NCI-H526 (cell line): Measurements from ENCODE around the gene URI1.
"Not testable (repeated sequence)": the region's sequence is repeated elsewhere in the genome, so short reads cannot be mapped to it uniquely, and the experiment has no call there.

Experiments
- DNase-seq, 2 experiments: peaks; one replicate each; lab custom pipeline; 2025; lab: John Stamatoyannopoulos, UW

URI1 gene

DNA sequence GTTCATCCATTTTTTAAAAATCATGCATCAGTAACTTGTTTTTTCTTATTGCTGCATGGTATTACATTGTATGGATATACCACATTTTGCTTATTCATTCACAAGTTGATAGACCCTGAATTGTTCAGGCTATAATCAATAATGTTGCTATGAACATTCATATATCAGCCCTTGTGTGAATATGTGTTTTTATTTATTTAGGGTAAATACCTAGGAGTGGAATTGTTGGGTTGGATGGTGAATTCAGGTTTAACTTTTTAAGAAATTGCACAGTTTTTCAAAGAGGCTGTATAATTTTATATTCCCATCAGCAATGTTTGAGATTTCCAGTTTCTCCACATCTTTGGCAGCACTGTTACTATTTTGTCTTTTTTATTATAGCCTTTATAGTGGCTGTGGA is 82.1 kb downstream of the URI1 start:
- no peak for DNase-seq

DNA sequence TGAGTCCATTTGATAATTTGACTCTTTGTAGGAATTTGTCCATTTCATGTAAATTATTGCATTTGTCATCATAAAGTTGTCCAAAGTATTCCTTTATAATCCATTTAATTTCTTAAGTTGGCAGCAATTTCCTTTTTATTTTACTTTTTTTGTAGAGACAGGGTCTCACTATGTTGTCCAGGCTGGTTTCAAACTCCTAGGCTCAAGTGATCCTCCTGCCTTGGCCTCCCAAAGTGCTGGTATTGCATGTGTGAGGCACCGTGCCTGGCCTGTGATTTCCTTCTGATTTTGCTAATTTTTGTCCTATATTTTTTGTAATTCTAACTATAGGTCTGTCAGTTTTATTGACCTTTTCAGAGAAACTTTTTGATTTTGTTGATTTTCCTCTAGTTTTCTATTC is 84.9 kb downstream of the URI1 start:
- no peak for DNase-seq

DNA sequence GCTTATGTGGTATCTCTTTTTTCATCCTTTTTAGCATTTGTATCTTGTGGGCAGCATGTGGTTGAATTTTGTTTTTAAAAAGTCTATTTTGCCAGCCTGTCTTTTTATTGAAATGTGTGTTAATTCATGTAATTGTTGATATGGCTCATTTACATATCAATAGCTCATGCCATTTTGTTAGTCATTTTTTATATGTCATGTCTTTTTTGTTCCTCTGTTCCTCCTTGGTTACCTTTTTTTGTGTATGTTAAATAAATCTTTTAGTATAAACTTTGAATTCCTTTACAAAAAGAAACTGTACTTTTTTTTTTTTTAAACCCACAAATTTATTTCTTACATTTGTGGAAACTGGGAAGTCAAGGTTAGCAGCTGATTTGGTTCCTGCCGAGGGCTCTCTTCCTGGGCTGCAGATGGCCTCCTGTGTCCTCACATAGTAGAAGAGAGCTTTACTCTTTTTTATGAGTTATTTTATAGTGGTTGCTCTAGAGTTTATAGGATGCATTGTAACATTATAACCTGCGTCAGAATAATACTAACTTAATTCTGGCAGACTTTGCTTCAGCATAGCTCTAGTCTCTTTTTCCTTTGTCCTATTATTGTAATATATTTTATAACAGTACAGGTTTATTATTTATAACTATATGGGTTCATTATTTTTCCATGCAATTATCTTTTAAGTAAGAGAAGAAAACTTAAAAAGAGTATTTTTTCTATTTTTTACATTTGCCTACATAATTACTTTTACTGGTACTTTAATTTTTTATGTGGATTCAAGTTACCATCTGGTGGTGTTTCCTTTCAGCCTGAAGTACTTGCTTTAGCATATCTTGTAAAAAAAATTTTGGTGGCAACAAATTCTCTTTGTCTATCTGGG is 86.3 kb downstream of the URI1 start:
- DNase-seq: no peak

GRCh38 chr19:30028992-30029343 is 86.9 kb downstream of the URI1 start:
- no peak for DNase-seq

GRCh38 chr19:30029721-30030510 is 87.9 kb downstream of the URI1 start:
- no peak for DNase-seq

DNA sequence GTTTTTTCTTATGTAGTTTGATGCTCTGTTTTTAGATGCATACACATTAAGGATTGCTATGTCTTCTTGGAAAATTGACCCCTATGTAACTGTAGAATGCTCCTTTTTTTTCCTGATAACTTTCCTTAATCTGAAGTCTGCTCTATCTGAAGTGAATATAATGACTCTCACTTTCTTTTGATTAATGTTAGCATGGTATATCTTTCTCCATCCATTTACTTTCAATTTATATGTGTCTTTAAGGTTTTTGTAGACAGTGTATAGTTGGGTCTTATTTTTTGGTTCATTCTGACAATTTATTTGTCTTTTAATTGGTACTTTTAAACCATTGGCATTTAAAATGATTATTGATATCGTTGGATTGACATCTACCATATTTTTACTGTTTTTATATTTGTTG is 92.3 kb downstream of the URI1 start:
- DNase-seq: no peak

- no peak for DNase-seq
Measured at GRCh38 chr19:30036154-30037129, 94.4 kb downstream of the URI1 start.

DNA sequence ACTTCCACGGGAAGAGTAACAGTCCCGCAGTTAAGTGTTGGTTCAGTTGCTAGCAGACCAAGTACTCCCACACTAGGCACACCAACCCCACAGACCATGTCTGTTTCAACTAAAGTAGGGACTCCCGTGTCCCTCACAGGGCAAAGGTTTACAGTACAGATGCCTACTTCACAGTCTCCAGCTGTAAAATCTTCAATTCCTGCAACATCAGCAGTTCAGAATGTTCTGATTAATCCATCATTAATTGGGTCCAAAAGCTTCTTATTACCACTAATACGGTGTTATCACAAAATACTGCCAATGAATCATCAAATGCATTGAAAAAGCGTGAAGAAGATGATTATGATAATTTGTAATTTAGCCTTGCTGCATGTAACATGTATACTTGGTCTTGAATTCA is 95.8 kb downstream of the URI1 start:
- DNase-seq: no peak

DNA sequence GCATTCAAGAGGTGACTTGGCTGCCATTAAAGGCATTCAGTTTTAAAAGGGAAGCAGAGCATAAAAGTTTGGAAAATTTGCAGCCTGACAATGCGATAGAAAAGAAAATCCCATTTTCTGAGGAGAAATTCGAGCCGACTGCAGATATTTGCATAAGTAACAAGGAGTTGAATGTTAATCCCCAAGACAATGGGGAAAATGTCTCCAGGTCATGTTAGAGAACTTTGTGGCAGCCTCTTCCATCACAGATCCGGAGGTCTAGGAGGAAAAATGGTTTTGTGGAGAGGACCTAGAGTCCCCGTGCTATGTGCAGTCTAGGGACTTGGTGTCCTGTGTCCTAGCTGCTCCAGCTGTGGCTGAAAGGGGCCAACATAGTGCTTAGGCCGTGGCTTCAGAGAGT is 99.9 kb downstream of the URI1 start:
- not testable (repeated sequence) for DNase-seq

GRCh38 chr19:30043008-30043407 is 101.0 kb downstream of the URI1 start:
- not testable (repeated sequence) for DNase-seq

DNA sequence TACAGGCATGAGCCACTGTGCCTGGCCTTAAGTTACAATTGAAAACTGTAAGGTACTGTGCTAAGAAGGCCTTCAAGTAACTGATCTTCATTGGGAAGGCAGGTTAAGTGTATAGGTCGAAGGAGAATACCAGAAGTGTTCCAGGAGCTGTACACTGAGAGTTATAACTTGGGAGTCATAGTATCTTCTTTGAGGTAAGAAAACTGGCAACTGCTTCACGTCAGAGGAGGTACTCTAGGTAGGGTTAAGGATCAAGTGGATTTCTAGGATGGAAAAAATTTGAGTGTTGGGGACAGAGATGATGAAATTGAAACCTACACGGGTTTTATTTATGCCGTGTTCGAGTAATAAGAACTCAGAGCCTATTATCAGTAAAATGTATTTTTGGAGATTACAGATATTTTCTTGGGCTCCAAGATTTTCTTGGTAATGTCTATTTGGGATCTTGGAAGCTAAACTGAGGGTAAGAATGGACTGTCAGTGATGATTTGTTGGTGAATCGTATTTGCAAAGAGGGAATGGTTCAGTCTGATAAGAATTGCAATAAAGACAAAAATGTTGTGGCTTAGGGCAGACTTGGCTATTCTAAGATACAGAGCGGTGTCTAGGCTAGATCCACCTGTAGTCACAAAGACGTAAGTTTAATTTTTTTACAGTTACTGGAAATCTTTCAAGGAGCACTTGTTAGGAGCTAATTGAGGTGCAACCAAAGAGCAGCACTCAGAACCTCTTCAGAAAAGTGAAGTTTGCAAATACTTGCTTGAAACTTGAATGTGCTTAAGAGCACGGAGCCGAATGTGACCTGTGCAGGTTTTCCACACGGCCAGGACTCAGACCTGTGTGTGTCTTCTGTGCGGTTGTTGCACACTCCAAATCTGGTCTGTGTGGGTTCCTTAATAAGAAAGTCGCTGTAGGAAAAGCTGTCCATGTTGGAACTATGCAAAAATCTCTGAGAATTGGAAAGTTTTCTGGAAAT is 102.5 kb downstream of the URI1 start:
- no peak for DNase-seq

DNA sequence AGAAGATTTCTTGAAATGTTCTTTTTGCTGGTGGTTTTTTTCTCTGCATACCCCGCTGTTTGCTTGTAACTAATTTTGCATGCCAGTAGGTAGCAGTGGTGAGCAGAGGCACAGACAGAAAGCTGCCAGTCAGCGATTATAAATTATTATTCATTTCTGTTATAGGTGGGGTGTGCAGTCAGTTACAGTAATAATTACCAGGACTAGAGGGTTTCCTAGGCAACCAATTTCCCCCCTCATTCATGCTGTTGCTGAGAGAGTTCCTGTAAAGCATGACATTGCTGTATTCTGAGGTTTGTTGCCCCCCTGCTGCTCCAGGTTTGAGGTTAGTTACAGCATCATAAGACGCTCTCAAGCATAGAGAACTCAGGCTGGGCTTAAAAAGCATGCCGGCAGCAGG is 104.5 kb downstream of the URI1 start:
- peak; percentile 56 to 85 for DNase-seq

GRCh38 chr19:30047432-30047831 is 105.4 kb downstream of the URI1 start:
- peak in 1 of 2 experiments; percentile 54 for DNase-seq

GRCh38 chr19:30049226-30049625 is 107.2 kb downstream of the URI1 start:
- no peak for DNase-seq

GRCh38 chr19:30049846-30050667 is 108.0 kb downstream of the URI1 start:
- DNase-seq: peak in 1 of 2 experiments; percentile 24

DNA sequence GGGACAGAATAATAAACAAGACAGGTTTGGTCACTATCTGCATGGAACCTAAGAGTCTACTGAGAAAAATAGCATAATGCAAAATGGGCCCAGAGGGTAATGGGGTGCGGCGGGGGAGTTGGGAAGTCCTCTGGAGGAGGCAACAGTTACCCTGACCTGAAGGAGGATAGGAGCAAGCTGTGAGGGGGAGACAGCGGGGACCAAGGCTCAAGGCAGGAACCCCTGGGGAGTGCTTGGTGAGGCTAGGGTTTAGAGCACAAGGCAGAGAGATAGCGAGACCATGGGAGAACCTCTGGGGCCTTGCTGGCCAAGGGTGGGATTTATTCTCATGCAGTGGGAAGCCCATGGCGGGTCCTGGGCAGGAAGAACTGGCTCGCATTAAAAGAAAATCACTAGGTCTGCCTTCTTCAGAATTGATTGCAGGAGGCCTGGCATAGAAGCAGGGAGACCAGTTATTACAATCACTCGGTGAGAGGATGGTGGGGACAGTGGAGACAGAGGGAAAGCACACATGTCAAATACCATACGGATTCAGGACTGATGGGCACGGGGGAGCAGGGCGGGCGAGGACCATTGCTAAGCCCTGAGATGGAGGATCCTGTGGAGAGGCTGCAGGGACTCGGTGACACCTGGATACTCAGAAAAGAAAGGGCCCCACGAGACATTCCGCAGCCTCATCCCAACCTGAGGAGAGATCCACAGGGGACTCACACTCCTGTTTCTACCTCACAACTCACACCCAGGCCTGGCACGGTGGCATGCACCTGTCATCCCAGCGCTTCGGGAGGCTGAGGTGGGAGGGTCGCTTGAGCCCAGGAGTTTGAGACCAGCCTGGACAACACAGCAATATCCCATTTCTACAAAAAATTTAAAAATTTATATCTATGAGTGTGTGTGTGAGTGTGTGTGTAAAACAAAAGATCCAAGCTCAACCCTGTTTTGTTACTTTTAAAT is 110.4 kb downstream of the URI1 start:
- no peak for DNase-seq

GRCh38 chr19:30053558-30053957 is 111.5 kb downstream of the URI1 start:
- no peak for DNase-seq

DNA sequence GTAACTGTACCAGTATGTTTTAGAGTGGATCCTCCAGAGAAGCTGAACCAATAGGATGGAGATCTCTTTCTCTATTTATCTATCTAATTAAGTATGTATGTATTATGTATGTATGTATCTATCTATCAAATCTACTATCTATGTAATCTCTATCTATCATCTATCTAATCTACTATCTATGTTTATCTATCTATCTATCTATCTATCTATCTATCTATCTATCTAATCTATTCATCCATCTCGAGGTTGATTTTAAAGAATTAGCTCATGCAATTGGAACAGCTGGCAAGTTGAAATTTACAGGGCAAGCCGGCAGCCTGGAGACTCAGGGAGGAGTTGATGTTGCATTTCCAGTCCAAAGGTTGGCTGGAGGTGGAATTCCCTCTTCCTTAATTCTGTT is 112.2 kb downstream of the URI1 start:
- DNase-seq: no peak

GRCh38 chr19:30056580-30056979 is 114.5 kb downstream of the URI1 start:
- no peak for DNase-seq
